Gastroesophageal sphincter (tissue), 4 donors: ENCODE results near the gene PDZD2. TPM values are rescaled to one million over a fixed set of nuclear protein-coding genes. Genes with fewer than 3 reads are reported as not detected.
"Not testable (repeated sequence)": the region's sequence is repeated elsewhere in the genome, so short reads cannot be mapped to it uniquely, and the experiment has no call there.

Experiments used
- ATAC-seq: fragments of 150-250 bp; one replicate; pipeline ENCODE4 v1.9.1; 2016; ENCODE audit warnings: mild to moderate bottlenecking, moderate library complexity
- H3K27ac ChIP-seq, 4 donors: fragments of 200-600 bp; sonication (generic) in 3 of 4; 1 replicate in 3 of 4; 2 replicates in 1 of 4; pipeline ENCODE4 v1.5.1; 2016 to 2019
- H3K27me3 ChIP-seq: fragments of 200-600 bp; sonication (generic); one replicate; pipeline ENCODE4 v1.5.1; 2019
- H3K36me3 ChIP-seq, 2 donors: fragments of 200-600 bp; sonication (generic); one replicate each; pipeline ENCODE4 v1.5.1; 2019; ENCODE audit warnings: control low read depth in 1 of 2
- H3K4me1 ChIP-seq, 3 donors: fragments of 200-600 bp; sonication (generic); 1 replicate in 2 of 3; 2 replicates in 1 of 3; pipeline ENCODE4 v1.5.1; 2016 to 2019; ENCODE audit warnings: control low read depth in 2 of 3
- H3K4me3 ChIP-seq, 2 donors: fragments of 200-600 bp; sonication (generic); one replicate each; pipeline ENCODE4 v1.5.1; 2019; ENCODE audit warnings: mild to moderate bottlenecking in 1 of 2, moderate library complexity in 1 of 2
- H3K9me3 ChIP-seq, 3 donors: fragments of 200-600 bp; sonication (generic); one replicate each; pipeline ENCODE4 v1.5.1; 2017 to 2019; ENCODE audit warnings: control low read depth in 2 of 3
- EP300 ChIP-seq: sonication (generic); formaldehyde crosslinking; IDR thresholded peaks from one replicate; pipeline ENCODE4 v1.6.1; 2017; ENCODE audit warnings: antibody characterized with exemption, mild to moderate bottlenecking
- POLR2A ChIP-seq, 2 donors: fragments of 450-650 bp; IDR thresholded peaks; one replicate each; pipeline ENCODE4 v1.6.1; 2017; ENCODE audit warnings: antibody characterized with exemption in 2 of 2, mild to moderate bottlenecking in 2 of 2, moderate library complexity in 1 of 2
- POLR2AphosphoS5 ChIP-seq: sonication (generic); formaldehyde crosslinking; IDR thresholded peaks from one replicate; pipeline ENCODE4 v1.6.1; 2017; ENCODE audit warnings: antibody characterized with exemption
- WGBS, 2 donors: methylation state at CpG; one replicate each; pipeline ENCODE4 v1.1.5; 2018; ENCODE audit warnings: low coverage in 1 of 2; 5-methylcytosine and 5-hydroxymethylcytosine counted together
- total RNA-seq, 4 donors: library from RNA; depleted of rRNA; stranded (reverse); fragments of >200 nt; gene quantifications; one replicate each; pipeline ENCODE4 v1.1.0, GENCODE V29; 2016
- TF ChIP-seq, protein P1 (sequence below), 4 experiments: fragments of 200-600 bp in 2 of 4; fragments of 450-650 bp in 2 of 4; sonication (generic) in 1 of 4; IDR thresholded peaks; one replicate each; pipeline ENCODE4 v1.5.1; 2017 to 2019; ENCODE audit warnings: antibody characterized with exemption in 4 of 4, mild to moderate bottlenecking in 2 of 4, moderate library complexity in 2 of 4

PDZD2 gene
- total RNA-seq, 4 donors from 2014 or later: 8.6 to 19.4 (median 14.0) TPM

DNA sequence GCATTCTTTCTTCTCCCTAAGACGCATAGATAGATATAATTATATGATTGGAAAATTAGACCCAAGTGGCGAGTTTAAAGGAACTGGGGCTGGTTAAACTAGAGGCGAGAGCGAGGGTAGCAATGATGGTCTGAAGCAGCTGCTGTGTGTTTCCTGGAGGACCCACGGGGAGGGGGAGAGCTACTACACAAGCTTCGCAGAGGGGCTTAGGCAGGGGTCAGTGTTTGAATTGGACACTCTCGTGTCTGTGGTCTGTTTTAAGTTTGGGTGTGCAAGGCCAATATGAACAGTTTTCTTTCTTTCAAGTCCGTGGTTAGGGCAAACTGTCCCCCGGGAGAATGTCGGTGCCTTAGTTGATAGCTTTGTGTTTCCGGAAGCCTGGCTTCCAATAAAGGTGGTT lies 43.1 kb downstream of the PDZD2 start:
- 43 to 55% methylated on average over 6 to 11 of the region's 11 CpGs for WGBS, 2 donors
- H3K27me3 ChIP-seq: no peaks in the 10 kb centered on the region
- ATAC-seq: no peak
- no peak for TF ChIP-seq EP300
- TF ChIP-seq, protein P1, sequence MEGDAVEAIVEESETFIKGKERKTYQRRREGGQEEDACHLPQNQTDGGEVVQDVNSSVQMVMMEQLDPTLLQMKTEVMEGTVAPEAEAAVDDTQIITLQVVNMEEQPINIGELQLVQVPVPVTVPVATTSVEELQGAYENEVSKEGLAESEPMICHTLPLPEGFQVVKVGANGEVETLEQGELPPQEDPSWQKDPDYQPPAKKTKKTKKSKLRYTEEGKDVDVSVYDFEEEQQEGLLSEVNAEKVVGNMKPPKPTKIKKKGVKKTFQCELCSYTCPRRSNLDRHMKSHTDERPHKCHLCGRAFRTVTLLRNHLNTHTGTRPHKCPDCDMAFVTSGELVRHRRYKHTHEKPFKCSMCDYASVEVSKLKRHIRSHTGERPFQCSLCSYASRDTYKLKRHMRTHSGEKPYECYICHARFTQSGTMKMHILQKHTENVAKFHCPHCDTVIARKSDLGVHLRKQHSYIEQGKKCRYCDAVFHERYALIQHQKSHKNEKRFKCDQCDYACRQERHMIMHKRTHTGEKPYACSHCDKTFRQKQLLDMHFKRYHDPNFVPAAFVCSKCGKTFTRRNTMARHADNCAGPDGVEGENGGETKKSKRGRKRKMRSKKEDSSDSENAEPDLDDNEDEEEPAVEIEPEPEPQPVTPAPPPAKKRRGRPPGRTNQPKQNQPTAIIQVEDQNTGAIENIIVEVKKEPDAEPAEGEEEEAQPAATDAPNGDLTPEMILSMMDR (IDR thresholded peaks at IDR 0.05): no peak
- TF ChIP-seq POLR2A (IDR thresholded peaks at IDR 0.05): no peak
- TF ChIP-seq POLR2AphosphoS5: no peak
- H3K4me3 ChIP-seq: no peak overlapping the region
- no peaks in the 10 kb centered on the region for H3K4me1 ChIP-seq
- no peaks in the 10 kb centered on the region for H3K36me3 ChIP-seq
- no peaks in the 10 kb centered on the region for H3K9me3 ChIP-seq
- no peak overlapping the region for H3K27ac ChIP-seq

DNA sequence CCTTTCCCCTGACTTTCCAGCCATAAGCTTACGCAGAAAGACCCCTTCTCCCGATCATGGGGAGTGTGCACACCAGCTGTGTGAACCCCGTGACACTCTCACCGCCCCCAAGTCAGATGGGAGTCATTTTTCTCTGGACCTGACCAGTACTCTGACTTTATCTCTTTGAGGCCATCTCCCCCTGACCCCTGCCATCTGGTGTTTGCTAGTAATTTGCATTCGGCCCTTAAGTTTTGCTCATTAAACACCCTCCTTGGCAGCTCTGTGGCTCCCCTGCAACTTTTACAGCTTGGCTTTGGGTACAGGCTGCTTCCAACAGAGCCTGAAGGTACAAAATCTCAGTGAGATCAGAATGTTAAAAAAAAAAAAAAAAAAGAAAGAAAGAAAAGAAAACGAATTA lies 43.9 kb downstream of the PDZD2 start:
- no peaks in the 10 kb centered on the region for H3K9me3 ChIP-seq
- H3K27ac ChIP-seq: no peak overlapping the region
- no peaks in the 10 kb centered on the region for H3K27me3 ChIP-seq
- TF ChIP-seq EP300 (no peak), POLR2AphosphoS5 (no peak), POLR2A (IDR thresholded peaks at IDR 0.05) (no peak)
- TF ChIP-seq, protein P1 (IDR thresholded peaks at IDR 0.05): no peak
- no peak for ATAC-seq
- H3K4me1 ChIP-seq: no peaks in the 10 kb centered on the region
- H3K4me3 ChIP-seq: no peak overlapping the region
- no peaks in the 10 kb centered on the region for H3K36me3 ChIP-seq
- WGBS, 2 donors: 44 to 82% methylated on average over 3 to 5 of the region's 6 CpGs

- TF ChIP-seq POLR2A (IDR thresholded peaks at IDR 0.05) (no peak), POLR2AphosphoS5 (no peak), EP300 (no peak)
- TF ChIP-seq, protein P1 (IDR thresholded peaks at IDR 0.05): no peak
- Histone ChIP-seq H3K4me3 (no peak overlapping the region), H3K36me3 (no peaks in the 10 kb centered on the region), H3K9me3 (no peaks in the 10 kb centered on the region), H3K27ac (no peak overlapping the region), H3K27me3 (no peaks in the 10 kb centered on the region), H3K4me1 (no peaks in the 10 kb centered on the region)
- ATAC-seq: no peak
- 60 to 61% methylated on average over 1 to 4 of the region's 6 CpGs for WGBS, 2 donors
These were observed 49.7 kb downstream of the PDZD2 start for GRCh38 chr5:31688515-31689092.

GRCh38 chr5:31691408-31691807 lies 52.5 kb downstream of the PDZD2 start:
- not testable (repeated sequence) for H3K4me3 ChIP-seq, H3K9me3 ChIP-seq, H3K36me3 ChIP-seq, ATAC-seq, H3K4me1 ChIP-seq, H3K27ac ChIP-seq, H3K27me3 ChIP-seq
- 94 to 95% methylated on average over 3 to 6 of the region's 6 CpGs for WGBS, 2 donors

- TF ChIP-seq EP300 (no peak), POLR2AphosphoS5 (no peak)
- TF ChIP-seq, protein P1 (IDR thresholded peaks at IDR 0.05): no peak
- Histone ChIP-seq H3K9me3 (no peaks in the 10 kb centered on the region), H3K27ac (no peak overlapping the region), H3K4me3 (no peak overlapping the region), H3K4me1 (no peaks in the 10 kb centered on the region), H3K36me3 (no peaks in the 10 kb centered on the region), H3K27me3 (no peaks in the 10 kb centered on the region)
- WGBS, 2 donors: 43 to 100% methylated on average over 1 to 2 of the region's 17 CpGs
- no peak for ATAC-seq
These were observed 53.8 kb downstream of the PDZD2 start for GRCh38 chr5:31692561-31693221.
